Astrocyte (in vitro differentiated cells and primary cell): Measurements from ENCODE around the gene ADRA2B.

Experiments
- CTCF ChIP-seq: IDR thresholded peaks from 2 replicates; pipeline ENCODE4 v1.5.1; 2011; ENCODE audit warnings: low read depth, mild to moderate bottlenecking, inconsistent platforms, low read length, moderate library complexity; ENCODE audit not compliant: insufficient read depth
- EZH2 ChIP-seq: IDR thresholded peaks from 2 replicates; pipeline ENCODE4 v1.6.1; 2012; ENCODE audit warnings: mild to moderate bottlenecking, low read length, inconsistent platforms; ENCODE audit not compliant: insufficient read depth

DNA sequence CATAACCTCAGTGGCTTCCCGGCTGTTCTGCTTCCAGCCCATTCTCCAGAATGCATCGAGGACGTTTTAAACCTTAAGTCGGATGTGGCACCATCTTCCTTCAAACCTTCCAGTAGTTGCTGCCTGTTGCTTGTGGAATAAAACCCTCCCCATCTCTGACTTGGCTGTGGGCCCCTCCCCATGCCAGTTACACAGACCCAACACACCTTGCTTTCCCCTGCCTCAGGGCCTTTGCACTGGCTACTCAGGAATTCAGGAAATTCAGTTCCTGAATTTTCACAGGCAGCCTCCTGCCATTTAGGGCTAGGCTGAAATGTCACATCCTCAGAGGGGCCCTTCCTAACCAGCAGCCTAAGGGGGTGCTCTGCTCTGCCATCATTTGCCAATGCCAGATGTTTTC, 5.0 kb upstream of the ADRA2B start:
- TF ChIP-seq CTCF = no peak
- no peak for TF ChIP-seq EZH2
